CD4-positive, alpha-beta T cell treated with Interleukin-2 at 100 ng/mL for 4 hours (primary cell): ENCODE data around the gene GATB.

Experiments used
- DNase-seq: peaks from one replicate; pipeline ENCODE4 v3.0.0-alpha.2; 2020; ENCODE audit warnings: low spot score

Gene GATB

DNA sequence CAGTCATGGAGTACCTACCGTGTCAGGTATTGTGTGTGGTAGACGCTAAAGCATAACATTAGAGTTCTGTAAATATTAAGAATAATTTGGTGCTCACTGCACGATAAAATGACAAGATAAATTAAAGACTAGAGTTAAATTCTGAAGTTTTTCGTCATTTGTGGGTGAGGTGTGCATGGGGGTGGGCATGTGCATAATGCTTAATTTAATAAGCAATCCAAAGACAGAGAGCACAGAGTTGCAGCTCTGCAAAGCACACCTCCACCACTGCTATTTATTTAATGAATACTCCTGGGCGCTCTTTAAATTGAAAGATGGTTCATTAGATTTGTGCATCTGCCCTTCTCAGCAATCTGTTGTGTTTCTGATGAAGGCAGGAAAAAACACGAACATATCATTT, 62.6 kb downstream of the GATB start:
- DNase-seq = no peak

DNA sequence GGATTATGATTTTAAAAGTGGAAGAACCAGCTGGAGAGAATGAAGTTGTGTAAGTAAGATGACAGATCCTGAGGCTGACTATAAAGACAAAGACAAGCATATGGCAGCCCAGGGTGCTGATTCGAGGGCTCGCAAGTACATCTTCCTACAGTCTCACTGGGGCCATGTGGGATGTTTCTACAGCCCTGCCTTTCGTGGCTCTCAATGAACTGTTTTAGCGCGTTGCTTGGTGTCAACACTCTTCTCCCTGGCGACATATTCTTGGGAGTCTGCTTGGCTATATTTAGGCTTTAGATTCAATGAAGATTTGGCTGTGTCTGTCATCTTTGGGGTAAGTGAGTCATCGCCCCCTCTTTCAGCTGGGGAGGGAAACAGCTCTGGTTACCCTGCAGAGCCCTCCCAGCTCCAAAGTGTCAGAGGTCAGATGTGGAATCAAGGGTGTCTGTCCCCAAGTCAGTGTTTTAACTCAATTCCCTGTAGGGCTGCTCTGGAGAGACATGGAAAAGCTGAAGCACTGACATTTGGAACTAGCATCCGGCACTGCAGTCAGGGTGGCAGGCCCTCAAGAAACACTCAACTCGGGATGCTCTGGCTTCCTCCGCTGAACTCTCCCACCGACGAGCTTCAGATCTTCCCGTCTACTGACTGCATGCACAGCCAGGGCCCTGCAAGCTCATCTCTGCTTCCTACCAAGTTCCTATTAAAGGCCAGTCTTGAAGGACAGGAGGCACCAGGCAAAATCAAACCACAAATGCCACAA, 65.7 kb downstream of the GATB start:
- no peak for DNase-seq

DNA sequence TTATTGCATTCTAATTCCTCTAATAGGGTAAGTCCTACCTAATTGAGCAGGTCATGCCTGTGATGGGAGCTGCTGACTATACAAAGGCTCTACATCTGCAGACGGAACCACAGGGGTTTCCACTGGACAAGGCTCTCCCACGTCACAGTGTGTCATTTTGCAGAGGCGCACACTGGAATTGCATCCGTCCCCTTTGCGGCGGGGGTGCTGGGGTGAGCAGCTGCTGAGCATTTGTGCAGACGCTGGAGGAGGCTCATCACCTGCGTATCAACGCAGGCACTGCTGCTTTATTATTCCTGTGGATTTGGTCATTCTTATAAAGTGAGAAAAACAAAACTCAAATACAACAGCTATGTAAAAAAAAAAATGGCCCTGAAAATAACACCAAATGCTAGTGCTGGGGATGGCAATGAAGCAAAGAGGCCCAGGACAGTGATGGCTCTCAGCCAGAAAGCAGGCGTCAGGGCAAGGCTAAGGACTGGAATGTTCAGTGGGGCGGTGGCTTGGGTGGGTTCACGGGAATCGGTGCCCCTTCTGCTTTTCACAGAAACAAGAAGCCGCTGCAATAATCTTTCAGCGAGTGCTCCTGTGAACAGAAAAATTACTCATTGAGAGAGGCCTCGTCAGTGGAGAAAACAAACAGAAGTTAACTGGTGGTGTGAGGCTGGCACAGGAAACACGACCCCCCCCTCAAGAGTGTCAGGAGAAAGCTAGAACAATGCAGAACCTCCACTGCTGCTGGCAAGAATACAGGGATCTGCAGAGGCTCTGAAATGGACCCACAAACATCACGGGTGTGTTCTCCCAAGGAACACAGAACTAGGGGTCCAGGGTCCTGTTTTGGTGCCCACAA, 67.8 kb downstream of the GATB start:
- no peak for DNase-seq

DNA sequence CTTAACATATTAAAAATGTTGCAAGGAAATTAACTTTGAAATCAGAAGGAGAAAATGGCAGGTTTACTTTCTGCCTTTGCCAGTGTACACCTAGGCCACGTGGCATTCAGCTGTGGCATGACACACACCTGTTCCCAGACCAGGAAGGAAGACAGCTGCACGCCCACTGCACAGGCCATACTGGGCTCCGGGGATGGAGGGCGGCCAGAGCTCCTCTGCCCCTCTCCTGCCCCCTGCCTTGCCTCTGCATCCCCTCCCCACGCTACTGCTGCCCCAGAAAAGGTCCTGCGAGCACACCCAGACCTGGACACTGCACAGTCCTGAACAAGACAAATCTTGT, 68.4 kb downstream of the GATB start:
- DNase-seq = no peak

DNA sequence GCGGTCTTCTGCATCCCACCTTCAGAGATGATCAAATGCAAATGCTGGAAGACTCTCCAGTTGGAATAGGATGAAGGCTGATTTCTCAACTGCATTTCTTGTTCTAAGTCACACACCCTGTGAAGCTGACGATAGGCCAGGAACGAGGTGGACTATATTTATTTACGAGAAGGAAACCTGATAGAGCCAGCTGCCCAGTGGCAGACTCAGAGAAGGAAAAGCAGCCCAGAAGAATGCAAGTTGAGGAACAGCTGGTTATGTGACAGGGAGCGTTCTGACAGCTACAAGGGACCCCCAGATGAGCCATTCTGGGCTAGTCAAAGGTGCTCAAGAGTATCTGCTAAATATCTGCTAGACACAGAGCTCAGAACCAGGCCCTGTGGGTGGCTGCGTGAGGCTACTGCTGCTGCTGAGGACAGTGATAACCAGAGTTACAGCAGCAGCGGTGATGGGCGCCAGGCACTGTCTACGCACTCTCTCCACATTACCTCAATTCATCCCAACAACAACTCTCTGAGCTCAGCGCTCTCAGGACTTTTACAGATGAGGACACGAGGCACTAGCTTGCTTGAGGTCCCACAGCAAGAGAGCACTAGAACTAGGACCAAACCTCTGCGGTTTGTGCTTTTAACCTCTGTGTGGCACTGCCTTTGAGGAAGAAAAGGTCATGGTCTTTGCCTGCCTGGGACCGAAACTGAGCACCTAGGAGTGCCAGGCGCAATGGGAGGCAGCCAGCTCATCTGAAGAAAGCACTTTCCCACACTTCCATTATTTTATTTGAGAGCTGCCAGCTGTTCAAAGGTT, 69.0 kb downstream of the GATB start:
- DNase-seq = no peak

DNA sequence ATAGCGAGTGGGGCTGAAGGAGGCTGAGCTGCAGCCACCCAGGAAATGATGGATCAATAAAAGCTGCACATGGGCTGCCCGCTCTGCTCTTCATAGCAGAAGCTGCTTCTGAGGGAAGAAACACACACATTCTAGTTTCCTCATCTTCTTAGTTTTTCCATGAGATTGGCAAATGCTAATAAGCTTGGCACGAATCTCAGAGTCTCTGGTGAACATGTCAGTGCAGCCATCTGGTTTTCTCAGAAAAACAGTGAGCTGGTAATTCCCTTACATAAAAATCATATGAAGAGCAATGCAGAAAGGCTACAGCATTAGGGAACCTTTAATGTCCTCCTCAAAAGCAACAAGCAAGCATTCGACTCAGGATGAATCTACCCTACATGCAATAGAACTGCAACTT, 69.9 kb downstream of the GATB start:
- DNase-seq = no peak

DNA sequence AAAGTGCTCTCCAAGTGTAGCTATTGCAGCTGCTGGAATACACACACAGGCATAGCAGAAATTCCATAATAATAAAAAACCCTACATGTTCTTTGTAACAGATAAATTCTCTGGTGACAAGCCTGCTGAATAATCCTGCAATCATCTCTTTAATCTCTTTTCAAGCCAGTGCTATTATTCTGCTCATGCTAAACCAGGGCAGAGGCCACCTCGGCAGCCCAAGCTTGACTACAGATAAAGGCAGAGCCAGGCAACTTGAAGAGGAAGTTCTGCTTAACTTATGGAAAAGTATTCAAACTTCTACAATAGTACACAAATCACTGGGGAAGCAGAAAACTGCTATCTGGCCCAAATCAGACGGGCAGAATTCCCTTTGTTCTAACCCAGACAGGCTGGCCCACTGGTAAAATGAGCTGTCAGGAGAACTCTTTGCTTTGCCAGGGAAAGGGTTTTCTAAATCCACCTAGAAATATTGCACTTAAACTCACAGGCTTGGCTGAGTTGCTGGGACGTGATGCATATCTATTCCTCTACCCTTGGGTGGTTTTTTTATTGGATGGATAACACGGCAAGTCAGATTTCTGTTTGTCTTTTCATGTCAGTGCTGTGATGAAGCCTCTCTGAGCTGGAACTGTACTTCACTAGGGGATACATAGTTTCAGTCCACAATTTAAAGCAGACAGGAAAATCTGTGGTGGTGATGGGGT, 70.5 kb downstream of the GATB start:
- no peak for DNase-seq

DNA sequence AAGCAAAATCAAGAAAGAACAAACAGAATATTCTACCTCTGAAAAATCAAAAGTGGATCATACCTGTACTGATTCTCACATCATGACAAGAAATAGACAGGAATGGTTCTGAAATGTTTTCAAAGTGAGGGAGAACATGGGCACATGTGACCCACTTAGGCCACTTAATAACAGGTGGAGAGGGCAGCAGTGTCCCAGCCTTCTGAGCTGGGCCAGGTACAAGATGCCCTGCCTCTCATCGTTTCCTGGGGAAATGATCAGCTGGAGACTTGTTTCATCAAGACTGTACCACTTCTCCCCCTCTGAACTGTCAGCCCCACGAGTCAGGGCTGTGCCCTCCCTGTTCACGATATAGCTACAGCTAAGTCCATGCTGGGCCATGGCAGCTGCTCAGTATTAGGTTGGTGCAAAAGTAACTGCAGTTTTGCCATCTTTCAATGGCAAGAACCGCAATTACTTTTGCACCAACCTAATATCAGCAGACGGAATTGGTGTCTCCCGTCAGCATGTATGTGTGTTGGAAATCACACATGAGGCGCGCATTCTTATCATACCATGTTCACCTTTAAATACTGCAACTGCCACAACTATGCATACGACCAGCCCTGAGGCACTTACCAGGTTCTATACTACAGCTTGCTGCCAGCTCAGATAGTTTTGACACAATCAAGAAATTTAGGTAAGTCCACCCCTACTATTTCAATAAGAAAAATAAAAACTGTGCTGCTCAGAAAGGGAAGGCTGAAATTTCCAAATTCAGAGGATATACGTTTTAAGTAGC, 71.4 kb downstream of the GATB start:
- no peak for DNase-seq

DNA sequence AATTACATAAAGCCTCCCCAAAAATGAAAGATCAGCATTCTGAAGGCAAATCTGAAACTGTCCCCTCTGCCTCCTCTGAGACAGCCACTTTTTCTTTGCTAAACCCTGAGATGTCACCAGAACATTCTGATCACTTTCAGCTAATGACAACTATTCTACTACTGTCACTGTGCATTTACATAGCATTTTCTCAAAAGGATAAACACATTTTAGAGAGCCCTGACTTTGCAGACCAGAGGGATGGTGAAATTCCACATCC, 72.1 kb downstream of the GATB start:
- no peak for DNase-seq

DNA sequence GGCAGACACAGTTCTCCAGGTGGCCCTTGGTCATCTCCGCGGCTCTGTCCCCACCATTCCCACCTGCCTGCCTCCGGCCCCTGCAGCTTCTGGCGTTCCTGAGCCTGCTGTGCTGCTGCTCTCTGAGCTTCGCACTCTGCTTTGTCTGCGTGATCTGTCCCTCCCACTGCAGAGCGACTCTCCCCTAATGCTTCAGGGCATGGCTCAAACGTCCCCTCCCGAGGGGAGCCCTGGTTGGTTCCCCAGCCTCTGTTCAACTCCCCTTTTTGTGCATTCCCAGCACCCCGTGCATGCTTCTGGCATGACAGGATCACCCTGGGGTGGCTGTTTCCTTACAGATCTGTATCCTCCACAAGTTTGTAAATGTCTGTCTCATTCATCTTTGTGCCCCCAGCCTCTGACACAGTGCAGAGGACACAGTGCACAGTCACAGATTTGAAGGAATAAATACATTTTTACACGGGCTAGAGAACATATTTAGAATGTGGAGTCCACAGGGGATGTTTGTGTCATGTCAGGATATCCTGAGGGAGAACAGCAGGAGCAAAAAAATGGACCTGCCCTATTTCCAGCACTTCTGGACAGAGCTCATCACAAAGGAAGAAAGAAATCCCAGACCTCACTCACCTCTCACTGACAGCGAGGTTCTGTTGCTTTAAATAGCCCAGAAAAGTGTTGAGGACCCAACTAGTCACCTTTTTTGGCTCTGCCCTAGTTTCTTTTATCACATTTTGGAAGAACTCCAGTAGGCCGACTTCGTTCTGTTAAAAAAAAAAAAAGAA, 72.6 kb downstream of the GATB start:
- no peak for DNase-seq

DNA sequence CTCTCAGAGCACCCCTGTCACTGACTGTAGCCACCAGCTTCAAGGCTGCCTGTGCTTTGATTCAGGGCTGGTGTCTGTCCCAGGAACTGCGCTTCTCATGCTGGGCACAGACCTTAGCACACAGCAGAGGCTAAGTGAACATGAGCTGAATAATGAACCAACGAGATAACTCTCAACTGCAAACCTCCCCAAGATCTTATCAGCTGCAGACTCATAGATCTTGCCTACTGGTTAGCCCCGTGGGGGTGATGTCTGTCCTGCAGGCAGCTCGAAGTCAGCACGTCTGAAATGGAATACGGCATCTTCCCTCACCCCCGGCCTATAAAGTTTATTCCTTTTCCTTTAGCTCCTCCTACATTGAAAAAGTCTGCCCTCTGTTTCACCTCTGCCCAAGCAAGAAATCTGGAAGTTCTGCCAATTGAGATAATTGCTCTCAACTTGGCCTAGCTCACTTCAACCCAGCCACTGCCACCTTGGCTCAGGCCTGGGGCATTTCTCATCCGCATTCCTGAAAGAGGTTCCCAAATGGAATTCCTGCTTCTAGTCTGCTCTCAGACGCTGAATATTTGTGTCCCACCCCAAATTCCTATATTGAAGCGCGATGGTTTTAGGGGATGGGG, 73.7 kb downstream of the GATB start:
- DNase-seq = no peak

DNA sequence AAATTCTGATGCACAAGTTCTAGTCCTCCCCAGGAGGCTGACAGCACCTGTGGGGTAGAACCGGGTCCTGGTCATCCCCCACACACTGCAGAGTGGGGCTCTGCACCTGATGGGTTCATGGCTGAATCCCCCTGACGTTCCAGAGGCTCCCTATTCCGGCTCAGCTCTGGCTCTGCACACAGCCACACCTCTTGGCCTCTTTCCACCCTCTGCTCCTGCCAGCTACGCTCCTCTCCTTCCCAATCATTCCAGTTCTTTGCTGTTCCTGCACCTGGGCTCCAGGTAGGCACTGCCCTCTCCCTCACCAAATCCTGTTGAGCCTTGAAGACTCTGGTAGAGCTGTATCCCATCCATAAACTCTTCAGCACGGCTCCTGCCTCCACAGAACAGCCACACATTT, 75.5 kb downstream of the GATB start:
- DNase-seq = no peak

DNA sequence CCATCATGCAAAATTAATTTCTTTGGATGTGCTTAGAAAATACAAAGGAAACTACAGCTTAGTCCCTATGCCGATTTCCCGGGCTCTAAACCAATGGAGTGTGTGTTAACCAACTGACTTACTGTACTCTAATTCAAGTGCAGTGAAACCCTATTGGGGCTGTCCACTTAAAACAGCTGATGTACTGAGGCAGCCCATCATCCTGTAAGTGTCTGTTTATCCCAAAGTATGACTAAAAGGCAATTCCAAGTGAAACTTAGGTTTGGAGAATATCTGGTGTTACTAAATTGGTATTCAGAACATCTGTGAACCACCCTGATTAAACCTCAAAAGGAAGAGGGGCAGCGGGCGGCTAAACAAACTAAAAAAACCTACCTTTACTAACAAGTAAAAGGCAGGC, 79.7 kb downstream of the GATB start:
- DNase-seq = no peak

DNA sequence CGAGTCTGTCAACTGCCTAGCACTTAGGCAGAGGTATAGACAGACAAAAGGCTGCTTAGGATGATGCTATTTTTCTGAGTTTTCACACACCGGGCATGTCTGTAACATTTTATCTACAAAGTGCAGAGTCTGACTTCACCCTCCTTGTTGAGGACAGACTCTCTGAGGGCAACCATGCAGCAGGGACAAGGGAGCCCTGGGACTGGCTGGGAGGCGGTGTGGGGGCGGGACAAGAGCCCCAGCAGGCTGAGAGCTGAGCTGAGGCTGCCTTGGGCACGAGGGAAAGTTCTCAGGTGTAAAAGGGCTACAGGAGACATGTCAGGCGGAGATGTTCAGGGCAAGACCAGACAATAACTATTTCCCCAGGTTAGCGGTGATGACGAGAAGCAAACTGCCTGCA, 81.6 kb downstream of the GATB start:
- no peak for DNase-seq

DNA sequence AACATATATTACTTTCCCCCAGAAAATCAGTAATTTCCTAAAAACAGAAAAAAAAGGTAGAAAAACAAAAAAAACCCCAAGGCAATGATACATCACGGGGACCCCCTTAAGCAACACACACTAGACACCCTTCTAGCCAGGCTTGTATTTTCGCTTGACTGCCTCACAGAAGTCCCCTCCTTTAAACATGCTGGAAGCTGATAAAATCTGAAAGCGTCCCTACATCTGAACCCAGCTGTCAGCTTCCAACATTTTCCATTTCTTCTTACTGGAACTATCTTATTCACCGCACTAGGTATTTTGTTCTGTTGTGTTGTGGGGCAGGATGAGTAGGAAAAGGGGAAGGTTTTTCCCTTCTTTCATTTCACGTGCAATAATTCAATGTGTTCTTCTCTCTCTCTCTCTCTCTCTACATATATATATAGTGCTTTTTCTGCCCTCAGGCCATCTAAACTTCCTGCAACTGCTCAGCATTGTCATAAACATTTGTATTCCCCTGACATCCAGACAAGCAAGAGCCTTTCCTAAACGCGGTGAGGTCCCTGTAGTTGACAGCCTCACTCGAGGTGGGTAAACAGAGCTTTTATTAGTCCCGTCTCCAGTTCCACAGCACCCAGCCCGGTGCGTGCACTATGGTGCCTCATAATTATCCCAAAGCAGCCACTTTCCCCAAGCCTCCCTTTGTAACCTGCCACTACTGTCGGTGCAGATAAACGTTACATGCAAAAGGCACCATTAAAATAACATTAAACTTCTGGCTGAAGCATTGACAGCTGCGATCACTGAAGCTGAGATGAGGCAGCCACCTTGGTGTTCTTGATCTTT, 82.5 kb downstream of the GATB start:
- no peak for DNase-seq

DNA sequence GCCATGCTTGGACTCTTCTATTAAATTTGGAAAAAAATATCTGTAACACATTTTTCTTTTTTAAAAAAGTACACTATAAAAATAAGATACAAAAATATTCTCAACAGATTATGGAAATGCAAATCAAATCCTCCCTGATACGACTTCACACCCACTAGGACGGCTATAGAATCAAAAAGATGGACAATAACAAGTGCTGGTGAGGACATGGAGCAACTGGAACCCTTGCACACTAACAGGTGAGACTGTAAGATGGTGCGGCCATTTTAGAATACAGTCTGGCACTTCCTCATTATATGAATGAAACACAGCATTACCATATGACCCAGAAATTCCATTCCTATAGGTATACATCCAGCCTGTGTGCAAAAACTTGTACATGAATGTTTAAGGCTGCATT, 83.6 kb downstream of the GATB start:
- no peak for DNase-seq

DNA sequence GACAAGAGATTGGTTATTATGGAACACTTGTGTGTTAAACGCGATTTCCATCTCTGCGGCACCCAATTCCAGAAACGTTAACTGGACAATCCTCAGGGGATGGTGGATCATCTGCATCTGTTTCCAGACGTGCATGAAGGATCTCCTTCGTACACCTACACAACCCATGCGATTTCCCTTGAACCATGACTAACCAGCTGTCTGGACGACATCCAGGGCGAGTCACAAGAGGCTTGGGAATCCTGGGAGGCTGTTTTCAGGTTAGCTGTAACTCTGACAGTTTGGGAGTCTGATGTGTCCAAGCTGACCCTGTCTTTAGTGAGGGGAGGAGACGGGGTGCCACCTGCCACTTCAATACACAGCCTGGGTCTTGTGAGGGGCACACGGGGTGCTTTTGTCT, 84.5 kb downstream of the GATB start:
- DNase-seq = no peak

DNA sequence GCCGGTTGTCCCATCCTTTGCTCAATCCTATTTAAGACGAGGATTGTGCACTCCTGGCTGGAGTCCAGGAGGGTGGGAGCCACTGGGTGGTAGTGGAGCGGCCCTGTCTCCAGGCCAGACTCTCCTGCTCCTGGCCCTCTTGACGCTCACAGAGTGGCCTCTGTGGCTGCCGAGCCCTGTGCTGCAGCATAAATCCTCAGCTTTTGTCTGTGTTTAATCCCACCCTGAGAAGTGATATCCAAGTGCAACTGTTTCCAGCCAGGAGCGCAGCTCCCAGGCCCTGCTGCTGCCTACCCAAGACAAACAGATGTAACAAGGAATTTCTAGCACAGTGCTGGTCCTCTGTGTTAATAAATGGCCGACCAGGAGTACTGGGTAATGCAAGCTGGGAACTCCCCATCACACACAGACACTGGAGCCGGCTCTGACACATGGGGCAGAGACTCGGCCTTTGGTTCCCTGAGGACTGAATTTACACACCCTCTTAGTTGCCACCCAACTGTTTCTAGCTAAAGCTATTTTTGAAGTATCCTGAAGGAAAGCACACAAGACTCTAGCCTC, 85.3 kb downstream of the GATB start:
- no peak for DNase-seq

DNA sequence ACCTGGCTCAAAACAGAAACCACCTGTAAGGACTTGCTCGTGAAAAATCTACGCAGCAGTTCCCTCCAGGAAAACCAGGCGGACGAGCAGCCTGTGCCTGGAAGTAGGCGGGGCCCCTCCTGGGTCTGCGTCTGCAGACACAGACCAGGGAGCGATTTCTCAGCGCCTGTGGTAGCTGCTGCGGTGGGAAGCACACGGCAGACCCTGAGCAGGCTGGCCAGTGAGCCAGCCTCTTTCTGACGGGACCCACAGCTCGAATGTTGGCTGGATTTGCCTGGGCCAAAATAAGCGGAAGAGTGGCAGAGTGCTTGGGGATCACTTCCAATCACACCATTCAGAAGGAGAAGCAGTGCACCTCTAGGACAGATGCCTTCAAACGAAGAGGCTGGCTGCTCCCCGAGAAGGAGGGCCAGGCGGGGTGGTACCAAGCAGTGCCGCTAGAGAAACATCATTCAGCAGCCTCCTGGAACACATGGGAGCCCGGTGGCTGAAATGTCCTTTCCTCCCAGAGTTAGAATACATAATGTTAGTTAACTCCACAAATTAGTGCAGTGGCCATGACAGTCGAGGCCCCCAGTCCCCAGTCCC, 85.9 kb downstream of the GATB start:
- DNase-seq = no peak
